ENCODE measurements around the gene CNTN4. TPM values are rescaled to one million over a fixed set of nuclear protein-coding genes. Genes with fewer than 3 reads are reported as not detected.

CNTN4 gene
- total RNA-seq, 1 donor from 2014 or later: 23.0 TPM

- peaks cover 2% of the 10 kb centered on the region for H3K27me3 Mint-ChIP-seq (ENCODE audit: unreplicated experiment)
- H3K36me3 Mint-ChIP-seq (ENCODE audit: unreplicated experiment): no peaks in the 10 kb centered on the region
- H3K27ac Mint-ChIP-seq (ENCODE audit: unreplicated experiment): no peak overlapping the region
These were observed 536.8 kb downstream of the CNTN4 start for GRCh38 chr3:2635511-2635910.

GRCh38 chr3:2643606-2644005 lies 544.9 kb downstream of the CNTN4 start:
- TF ChIP-seq CTCF (IDR thresholded peaks at IDR 0.05; ENCODE audit: partially characterized antibody, unreplicated experiment): no peak
- no peak for DNase-seq
- no peak overlapping the region for H3K27ac Mint-ChIP-seq (ENCODE audit: unreplicated experiment)
- H3K4me3 Mint-ChIP-seq (ENCODE audit: unreplicated experiment): no peak overlapping the region
- H3K9me3 Mint-ChIP-seq (ENCODE audit: unreplicated experiment): no peaks in the 10 kb centered on the region
- H3K4me1 Mint-ChIP-seq (ENCODE audit: low read depth, unreplicated experiment): no peaks in the 10 kb centered on the region
- H3K36me3 Mint-ChIP-seq (ENCODE audit: unreplicated experiment): peaks cover 3% of the 10 kb centered on the region
- peaks cover 2% of the 10 kb centered on the region for H3K27me3 Mint-ChIP-seq (ENCODE audit: unreplicated experiment)

More at GRCh38 chr3:2635511-2635910, 536.8 kb downstream of the CNTN4 start:
- no peak for DNase-seq
- peaks cover 2% of the 10 kb centered on the region for H3K4me1 Mint-ChIP-seq (ENCODE audit: low read depth, unreplicated experiment)
- no peaks in the 10 kb centered on the region for H3K9me3 Mint-ChIP-seq (ENCODE audit: unreplicated experiment)
- no peak overlapping the region for H3K4me3 Mint-ChIP-seq (ENCODE audit: unreplicated experiment)
- no peak for TF ChIP-seq CTCF (IDR thresholded peaks at IDR 0.05; ENCODE audit: partially characterized antibody, unreplicated experiment)

- Mint-ChIP-seq H3K4me3 (ENCODE audit: unreplicated experiment) (no peak overlapping the region), H3K36me3 (ENCODE audit: unreplicated experiment) (peaks cover 11% of the 10 kb centered on the region), H3K27me3 (ENCODE audit: unreplicated experiment) (no peaks in the 10 kb centered on the region), H3K4me1 (ENCODE audit: low read depth, unreplicated experiment) (no peaks in the 10 kb centered on the region), H3K27ac (ENCODE audit: unreplicated experiment) (no peak overlapping the region), H3K9me3 (ENCODE audit: unreplicated experiment) (no peaks in the 10 kb centered on the region)
- no peak for DNase-seq
- TF ChIP-seq CTCF (IDR thresholded peaks at IDR 0.05; ENCODE audit: partially characterized antibody, unreplicated experiment): no peak
These were observed 546.3 kb downstream of the CNTN4 start for GRCh38 chr3:2645001-2645400.

GRCh38 chr3:2650746-2651145 lies 552.1 kb downstream of the CNTN4 start:
- no peaks in the 10 kb centered on the region for H3K9me3 Mint-ChIP-seq (ENCODE audit: unreplicated experiment)
- H3K27me3 Mint-ChIP-seq (ENCODE audit: unreplicated experiment): no peaks in the 10 kb centered on the region
- TF ChIP-seq CTCF (IDR thresholded peaks at IDR 0.05; ENCODE audit: partially characterized antibody, unreplicated experiment): no peak
- no peak for DNase-seq
- H3K4me3 Mint-ChIP-seq (ENCODE audit: unreplicated experiment): no peak overlapping the region
- peaks cover 13% of the 10 kb centered on the region for H3K36me3 Mint-ChIP-seq (ENCODE audit: unreplicated experiment)
- H3K4me1 Mint-ChIP-seq (ENCODE audit: low read depth, unreplicated experiment): no peaks in the 10 kb centered on the region
- H3K27ac Mint-ChIP-seq (ENCODE audit: unreplicated experiment): no peak overlapping the region

GRCh38 chr3:2652386-2652785 lies 553.7 kb downstream of the CNTN4 start:
- Mint-ChIP-seq H3K27ac (ENCODE audit: unreplicated experiment) (no peak overlapping the region), H3K27me3 (ENCODE audit: unreplicated experiment) (no peaks in the 10 kb centered on the region), H3K4me3 (ENCODE audit: unreplicated experiment) (no peak overlapping the region), H3K4me1 (ENCODE audit: low read depth, unreplicated experiment) (no peaks in the 10 kb centered on the region), H3K36me3 (ENCODE audit: unreplicated experiment) (peaks cover 13% of the 10 kb centered on the region), H3K9me3 (ENCODE audit: unreplicated experiment) (no peaks in the 10 kb centered on the region)
- TF ChIP-seq CTCF (IDR thresholded peaks at IDR 0.05; ENCODE audit: partially characterized antibody, unreplicated experiment): no peak
- no peak for DNase-seq
